ENCODE results near the gene RBM20. TPM values are rescaled to one million over a fixed set of nuclear protein-coding genes. Genes with fewer than 3 reads are reported as not detected.
"Not testable (repeated sequence)": the region's sequence is repeated elsewhere in the genome, so short reads cannot be mapped to it uniquely, and the experiment has no call there.

Gene RBM20
- polyA plus RNA-seq (2013, experiment 1 of 2; ENCODE audit: insufficient read length) = 0.23 TPM
- 0.41 TPM for polyA plus RNA-seq (2013, experiment 2 of 2; ENCODE audit: insufficient read length)

DNA sequence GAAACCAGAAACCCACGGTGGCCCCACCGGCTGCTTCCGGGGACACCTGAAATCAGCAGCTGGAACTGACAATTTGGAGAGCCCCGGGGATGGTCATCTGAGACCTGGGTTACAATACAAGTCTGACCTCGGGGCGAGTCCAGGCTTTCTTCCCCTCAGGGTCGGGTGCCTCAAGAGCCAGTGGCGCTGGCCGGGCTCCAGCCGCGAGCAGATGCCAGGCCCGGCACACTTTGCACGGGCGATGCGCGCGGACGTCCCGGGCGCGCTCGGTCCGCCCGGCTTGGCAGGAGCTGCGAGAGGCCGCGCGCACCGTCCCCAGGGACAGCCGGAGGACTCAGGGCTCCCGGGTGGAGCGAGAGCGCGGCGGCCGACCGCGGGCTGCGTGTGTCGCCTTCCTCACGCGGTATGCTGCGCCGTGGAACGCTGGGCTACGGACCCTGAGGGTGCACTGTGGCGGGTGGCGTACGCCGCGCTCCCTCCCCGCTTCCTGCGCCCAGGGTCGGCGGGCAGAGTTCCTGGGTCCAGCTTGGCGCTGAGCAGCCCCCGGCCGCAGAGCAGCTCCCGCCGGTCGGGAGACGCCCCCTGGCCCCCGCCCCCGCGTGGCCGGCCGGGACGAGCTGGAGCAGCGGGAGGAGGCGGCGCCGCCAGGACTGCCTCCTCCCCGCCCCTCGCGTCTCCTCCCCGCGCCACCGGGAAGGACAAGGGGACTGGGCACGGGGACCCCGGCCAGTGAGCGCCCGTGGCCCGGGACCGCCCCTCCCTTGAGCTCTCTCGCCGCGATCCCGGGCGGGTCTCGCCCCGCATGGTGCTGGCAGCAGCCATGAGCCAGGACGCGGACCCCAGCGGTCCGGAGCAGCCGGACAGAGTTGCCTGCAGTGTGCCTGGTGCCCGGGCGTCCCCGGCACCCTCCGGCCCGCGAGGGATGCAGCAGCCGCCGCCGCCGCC lies at the start of gene RBM20:
Gene RBM20 (plus strand): TSS at position 684 of the 945 bp plus-strand sequence. CDS start 119 bp downstream, at position 803.
- DNase-seq = no peak

DNA sequence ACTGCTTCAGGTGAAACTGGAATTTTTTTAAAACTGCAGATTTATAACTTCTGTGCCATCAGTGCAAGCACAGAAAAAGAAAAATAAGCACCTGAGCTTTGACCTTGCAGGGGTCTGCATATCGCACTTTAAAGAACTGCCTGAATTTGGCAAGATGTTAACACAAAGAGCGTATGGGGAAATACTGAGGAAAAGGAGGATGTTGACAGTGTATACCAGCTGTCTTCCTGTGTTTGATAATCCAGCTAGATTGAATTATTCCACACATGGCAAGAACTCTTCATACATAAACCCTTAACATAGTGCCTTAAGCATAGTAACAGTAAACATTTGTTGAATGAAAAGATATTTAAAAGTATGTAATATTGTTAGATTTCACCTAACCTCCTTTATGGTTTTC lies 46.7 kb upstream of the RBM20 start:
- no peak for DNase-seq

DNA sequence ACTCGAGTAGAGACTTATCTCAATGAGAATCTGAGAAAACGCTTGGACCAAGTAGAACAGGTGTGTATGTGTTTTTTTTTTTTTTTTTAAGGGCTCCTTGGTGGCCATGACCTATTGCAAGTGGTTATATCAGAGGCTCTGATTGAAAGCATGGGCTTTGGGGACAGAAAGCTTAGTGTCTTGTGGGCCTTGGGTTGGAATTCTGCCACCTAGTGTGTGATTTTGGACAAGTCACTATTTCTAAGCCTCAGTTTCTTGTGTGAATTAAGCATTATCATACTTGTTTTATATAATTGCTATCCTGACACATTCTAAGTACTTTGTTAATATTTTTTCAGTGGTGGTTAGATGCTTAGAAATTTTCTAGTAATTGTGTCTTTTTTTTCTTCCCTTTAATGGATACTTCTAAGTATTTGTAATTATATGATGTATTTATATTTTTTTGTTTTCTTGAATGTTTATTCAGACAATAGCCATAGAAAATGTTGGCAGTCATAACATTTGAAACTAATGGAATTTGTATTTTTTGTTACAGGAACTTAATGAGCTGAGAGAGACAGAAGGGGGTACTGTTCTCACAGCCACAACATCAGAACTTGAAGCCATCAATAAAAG lies 43.5 kb upstream of the RBM20 start:
- DNase-seq = peak; percentile 70

DNA sequence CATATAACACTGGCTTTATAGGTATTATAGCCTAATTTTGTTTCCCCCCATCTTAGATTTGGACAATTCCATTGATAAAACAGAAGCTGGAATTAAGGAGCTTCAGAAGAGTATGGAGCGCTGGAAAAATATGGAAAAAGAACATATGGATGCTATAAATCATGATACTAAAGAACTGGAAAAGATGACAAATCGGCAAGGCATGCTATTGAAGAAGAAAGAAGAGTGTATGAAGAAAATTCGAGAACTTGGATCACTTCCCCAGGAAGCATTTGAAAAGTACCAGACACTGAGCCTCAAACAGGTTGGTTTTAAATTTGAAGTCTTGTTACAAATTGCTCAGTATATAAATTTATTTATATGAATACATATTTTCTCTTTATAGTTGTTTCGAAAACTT lies 42.6 kb upstream of the RBM20 start:
- no peak for DNase-seq

DNA sequence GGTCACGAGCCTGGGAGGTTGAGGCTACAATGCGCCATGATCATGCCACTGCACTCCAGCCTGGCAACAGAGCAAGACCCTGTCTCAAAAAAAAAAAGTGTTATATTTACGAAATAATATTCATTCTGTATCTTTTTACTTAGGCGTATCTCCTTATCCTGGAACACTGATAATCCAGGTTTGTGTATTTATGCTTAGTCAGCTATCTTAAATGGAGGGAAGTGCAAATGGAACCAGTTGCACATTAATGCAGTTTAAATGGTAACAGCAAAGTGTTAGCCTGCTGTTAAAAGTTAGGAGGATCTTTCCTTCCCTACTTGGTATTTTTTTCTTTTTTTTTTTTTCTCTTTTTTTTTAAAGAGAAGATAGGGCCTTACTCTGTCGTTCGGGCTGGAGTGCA lies 36.0 kb upstream of the RBM20 start:
- DNase-seq = no peak

DNA sequence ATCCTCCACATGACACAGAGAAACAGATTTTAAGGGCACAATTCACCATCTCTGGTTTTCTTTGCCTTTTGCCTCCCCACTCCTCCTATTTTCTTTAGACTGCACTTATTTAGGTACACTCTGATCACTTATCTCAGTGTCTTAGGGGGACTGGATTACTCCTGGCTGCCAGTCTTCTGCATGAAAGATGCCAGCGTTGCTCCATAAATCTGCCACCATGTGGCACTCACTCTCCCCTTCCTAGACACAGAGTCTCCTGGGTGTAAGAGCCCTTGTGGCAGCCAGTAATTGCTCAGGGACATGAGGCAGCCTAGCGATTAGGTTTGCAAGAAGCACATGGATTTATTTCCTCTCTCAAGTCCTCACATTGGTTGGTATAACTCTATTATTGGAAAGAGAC lies 34.5 kb upstream of the RBM20 start:
- DNase-seq = no peak

DNA sequence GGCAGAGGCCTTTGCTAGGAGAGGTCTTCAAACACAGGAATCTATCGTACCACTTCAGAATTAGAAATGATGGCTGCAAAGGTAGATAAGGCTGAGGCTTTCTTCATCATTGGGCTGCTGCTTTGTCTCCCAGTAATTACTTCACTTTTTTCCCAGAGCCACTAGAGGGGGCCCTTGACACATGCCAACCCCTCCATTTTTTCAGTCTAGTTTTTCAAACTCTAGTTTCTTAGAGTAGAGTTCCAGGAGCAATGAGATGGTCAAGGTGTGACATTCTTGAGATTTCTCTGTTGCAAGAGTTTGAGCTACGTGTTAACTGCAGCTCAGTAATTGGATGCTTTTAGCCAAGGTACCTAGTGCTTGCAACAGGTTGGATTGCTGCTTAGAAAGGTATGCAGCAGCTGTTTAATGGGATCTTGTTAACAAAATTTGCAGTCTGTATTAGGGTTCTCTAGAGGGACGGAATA lies 33.8 kb upstream of the RBM20 start:
- peak; percentile 59 for DNase-seq

DNA sequence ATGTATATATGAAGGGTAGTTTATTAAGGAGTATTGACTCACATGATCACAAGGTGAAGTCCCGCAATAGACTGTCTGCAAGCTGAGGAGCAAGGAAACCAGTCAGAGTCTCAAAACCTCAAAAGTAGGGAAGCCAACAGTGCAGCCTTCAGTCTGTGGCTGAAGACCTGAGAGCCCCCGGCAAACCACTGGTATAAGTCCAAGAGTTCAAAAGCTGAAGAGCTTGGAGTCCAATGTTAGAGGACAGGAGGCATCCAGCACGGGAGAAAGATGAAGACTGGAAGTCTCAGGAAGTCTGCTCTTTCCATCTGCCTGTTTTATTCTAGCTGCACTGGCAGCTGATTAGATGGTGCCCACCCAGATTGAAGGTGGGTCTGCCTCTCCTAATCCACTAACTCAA lies 33.4 kb upstream of the RBM20 start:
- not testable (repeated sequence) for DNase-seq

DNA sequence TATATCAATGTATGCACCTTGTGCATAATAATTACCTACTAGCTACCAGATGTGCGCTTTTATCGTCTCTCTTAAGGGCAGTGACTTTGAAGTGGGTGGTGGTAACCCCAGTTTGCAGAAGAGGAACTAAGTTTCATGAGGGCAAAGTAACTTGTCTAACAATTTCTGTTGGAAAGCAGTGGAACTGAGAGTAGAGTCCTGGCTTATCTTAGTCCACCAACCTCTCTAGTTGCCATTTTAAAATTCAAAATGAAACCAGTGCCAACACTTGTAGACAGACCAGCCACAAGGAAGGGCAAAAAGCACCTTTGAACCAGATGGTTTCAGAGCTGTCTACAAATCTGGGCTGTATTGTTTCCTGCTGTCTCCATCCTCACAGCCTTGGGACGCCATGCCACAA lies 32.0 kb upstream of the RBM20 start:
- DNase-seq = no peak

DNA sequence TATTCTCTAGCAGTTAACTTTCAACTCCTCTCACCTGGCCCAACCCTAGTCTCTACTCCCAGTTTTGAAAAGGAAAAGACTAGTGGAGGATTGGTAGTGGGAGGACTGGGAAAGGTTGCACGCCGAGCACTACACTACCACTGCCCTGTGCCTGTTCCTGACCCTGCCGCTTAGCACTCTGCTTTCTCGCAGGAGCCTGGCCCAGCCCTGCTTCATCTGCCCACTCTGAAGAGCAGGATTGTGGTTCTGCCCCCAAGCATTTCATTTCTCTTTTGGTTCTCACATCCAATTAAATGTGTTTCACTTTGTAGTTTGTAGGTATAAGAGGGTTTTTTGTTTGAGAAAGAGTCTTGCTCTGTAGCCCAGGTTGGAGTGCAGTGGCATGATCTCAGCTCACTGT lies 31.5 kb upstream of the RBM20 start:
- DNase-seq = no peak

DNA sequence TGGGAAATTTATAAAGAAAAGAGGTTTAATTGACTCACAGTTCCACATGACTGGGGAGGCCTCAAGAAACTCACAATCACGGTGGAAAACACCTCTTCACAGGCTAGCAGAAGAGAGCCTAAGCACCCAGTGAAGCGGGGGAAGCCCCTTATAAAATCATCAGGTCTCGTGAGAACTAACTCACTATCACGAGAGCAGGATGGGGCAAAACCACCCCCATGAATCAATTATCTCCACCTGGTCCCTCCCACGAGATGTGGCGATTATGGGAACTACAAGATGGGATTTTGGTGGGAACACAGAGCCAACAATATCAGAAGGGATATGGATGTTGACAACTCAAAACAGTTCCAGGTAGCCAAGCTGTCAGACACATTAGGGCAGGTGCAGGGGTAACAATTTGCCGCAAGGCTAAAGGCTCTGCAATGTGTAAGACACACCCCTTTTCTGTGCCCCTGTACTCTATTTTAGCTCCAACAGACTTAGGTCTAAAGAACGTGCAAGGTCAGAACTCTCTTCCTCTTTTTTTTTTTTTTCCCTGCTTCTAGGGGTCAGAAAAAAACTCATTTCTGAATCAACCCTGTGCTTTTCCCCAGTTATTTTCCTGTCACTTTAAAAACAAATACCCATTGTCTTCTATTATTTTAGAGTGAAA lies 30.7 kb upstream of the RBM20 start:
- DNase-seq = no peak

DNA sequence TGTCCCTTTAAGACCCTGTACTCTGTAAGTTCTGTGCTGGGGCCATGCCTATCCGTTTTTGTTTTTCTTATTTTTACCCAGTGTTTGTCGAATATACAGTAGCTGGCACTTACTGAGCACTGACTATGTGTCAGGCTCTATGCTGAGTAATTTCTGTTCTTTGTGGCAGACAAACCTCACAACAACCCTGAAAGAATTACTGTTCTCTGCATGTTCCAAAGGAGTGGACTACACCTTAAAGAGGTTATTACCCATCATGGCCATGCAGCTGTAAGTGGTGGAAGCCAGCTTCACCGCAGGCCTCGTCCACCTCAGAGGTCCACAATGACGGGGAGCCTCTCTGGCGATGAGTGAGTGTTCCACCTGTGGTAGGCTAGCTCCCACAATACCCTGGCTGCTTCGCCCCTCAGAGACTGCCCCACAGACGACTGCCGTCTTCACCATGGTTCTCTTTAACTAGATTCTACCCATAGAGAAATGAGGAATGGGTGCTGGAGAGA lies 30.1 kb upstream of the RBM20 start:
- no peak for DNase-seq

DNA sequence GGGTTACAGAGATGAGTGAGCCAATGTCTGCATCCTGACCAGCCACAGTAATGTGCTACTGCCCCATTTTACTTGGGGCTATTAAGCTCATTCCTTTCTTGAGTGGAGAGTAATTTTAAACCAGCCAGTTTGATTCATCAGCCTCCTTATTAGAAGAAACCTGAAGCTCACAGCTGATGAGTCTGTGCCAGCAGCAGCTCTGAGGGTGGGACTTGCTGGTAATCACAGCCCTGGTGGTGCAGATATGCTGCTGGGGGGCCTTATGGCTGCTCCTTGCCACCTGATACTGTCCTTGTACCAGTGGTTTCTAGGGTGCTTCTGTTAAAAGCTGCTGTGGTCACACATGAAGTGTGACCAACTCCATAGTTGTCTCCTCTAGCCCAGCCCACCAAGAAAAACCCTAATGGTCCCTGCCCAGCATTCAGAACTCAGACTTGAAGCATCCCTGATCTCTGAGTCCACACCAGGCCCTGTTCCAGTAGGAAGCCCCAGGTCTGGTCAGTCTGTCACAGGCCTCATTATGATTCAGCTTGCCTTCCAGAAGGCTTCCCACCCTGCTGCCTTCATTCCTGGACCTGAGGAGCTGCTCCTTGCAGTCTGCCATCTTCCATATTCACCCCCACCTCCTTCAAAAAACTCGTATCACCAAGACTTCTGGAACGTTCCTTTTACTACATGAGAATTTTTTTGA lies 28.9 kb upstream of the RBM20 start:
- DNase-seq = peak; percentile 12

DNA sequence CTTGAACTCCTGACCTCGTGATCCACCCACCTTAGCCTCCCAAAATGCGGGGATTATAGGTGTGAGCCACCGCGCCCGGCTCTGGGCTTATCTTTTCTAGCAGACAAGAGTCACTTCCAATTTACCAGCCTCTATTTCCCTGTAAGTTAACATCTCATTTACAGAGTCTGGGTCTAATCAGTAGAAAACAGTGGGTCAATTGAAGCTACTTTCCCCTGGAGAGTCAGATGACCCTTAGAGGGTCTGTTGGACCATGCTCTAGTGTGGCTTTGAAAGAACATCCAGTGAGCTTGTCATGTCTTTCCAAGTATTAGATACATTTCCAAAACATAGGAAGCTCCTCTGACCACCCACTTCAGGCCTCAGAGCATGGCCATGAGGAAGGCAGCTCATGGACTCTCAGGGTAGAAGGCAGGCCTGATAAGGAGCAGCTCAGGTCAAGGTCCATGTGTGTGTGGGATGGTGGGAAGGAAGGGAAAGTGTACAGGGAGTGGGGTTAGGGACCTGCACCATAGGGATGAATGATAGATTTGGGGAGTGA lies 27.6 kb upstream of the RBM20 start:
- no peak for DNase-seq

DNA sequence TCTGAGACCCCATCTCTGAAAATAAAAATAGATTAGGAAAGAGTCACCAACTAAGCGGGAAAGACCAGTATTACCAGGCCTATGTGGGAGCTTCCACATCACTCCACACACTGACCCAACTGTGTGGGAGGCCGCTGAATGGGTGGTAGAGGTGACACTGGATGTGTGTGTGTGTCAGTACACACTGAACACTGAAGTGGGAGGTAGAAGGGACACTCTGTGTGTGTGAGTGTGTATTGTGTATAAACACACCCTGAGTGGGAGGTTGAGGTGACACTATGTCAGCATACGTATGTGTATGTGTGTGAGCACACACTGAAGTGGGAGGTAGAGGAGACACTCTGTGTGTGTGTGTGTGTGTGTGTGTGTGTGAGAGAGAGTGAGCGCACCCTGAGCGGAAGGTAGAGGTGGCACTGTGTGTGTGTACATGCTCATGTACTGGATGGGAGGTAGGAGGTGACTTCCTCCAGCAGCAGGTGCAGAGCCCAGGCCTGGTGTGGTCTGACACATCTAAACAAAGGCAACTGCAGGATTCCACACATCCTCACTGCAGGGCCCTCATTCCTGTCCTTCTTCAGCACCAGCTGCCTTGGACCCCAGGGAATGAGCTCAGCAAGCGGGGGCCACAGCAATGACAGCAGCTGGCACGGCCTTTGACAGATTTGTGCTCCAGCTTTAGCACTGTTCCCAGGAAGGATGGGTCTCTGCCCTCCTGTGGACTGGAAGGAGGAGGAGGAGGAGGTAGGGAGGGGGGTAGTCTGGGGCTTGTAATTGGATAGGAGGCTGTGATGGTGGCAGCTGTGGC lies 26.5 kb upstream of the RBM20 start:
- DNase-seq = no peak

DNA sequence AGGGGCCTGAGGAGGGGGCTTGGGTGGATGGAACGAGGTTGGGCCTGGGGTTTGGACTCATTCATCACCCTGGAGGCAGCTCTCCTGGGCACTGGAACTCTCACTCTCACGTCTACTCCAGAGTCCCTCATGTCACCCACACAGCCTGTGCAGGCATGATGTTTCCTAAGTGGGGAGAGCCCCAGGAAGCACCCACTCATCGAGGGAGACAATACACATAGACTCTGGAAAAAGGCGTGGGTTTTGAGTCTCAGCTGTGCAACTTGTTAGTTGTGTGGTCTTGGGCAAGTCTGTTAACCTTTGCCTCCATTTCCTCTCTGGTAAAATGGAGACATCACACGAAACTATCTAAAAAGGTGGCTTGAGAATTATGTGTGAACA lies 25.9 kb upstream of the RBM20 start:
- DNase-seq = no peak

DNA sequence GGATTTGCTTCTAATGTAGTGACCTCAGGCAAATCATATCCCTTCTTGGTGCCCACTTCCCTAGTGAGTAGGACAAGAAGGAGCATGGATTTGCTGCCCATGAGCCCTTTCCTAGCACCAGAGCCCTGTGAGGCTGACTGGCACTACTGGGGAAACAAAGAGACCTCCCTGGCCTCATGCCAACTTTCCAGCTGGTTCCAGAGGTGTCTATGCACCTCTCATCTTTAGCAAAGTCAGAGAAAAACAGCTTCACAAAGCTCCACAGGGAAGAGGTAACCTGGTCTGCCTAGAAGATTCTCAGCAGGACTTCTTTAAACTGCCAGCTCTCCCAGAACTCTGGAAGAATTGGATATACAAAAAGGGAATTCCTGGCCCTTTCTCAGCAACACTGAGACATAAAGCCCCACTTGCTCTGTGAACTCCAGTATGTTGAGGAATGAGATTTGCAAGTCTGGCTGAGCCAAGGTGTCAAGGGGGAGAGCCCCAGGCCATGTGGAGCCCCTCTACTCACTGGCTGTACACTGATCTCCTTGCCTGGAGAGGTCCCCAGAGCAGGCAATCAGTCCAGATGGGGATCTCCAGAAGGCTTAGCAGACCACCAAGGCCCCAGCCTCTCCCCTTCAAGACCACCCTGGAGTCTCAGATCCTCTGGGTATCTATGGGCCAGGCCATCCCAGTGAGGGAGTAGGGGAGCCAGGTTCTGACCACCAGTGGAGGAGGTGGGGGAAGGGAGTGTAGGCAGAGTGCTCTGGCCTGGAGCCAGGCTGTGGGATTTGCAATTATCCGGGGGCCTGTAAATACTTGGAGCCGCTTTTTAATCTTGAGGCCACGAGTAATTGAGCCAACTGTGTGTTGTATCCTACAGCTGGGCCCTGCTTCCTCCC lies 24.4 kb upstream of the RBM20 start:
- DNase-seq = no peak

DNA sequence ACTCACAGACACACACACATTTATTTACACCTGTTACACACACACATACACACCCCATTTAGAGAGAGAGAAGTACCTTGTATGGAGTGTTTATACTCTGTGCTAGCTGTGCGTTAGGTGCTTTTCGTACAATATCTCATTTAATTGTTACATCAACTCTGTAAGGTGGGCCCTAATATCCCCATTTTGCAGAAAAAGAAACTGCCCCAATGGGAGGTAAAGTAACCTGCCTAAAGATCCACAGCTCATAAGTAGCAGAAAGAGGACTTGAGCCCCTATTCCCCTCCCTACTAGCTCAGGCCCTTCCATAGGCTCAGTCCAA lies 23.8 kb upstream of the RBM20 start:
- DNase-seq = no peak

DNA sequence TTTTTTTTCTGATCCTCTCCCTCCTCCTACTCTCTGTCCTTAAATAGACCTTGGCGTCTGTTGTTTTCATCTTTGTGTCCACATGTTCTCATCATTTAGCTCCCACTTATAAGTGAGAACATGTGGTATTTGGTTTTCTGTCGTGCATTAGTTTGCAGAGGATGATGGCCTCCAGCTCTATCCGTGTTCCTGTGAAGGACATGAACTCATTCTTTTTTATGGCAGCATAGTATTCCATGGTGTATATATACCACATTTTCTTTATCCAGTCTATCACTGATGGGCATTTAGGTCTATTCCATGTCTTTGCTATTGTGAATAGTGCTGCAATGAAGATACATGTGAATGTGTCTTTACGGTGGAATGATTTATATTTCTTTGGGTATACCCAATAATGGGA lies 20.8 kb upstream of the RBM20 start:
- not testable (repeated sequence) for DNase-seq

DNA sequence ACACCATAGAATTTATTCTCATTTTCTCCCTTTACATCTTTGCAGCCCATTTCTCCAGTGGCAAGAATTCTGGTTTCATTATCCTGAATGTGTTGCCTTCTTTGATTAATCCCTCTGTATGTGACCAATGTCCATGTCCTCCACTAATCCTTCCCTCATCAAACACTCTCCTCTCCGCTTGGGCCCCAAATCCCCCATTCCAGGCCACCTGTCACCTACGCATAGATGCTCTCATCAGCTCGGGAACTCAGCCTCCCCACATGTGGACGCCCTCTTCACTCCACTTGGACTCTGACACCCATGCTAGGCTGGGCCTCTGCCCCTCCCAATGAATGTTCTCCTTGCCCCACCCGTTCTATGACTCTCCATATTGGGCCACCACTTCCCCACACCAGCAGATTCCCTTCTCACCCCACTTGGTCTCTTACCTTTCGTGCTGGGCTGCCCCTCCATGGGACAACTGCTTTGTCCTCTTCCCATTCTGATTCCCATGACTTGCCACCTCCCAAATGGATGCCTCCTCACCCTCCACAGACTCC lies 18.7 kb upstream of the RBM20 start:
- no peak for DNase-seq

Data from fibroblast of skin of scalp (primary cell).